Duodenal mucosa (tissue), 2 donors: ENCODE data around the gene AIMP2.
A peak's percentile ranks its signal among the peaks of the same experiment; 100 is the strongest.
"Not testable (repeated sequence)": the region's sequence is repeated elsewhere in the genome, so short reads cannot be mapped to it uniquely, and the experiment has no call there.

ENCODE experiments used
- H3K27ac ChIP-seq: one replicate; pipeline ENCODE4 v1.7.0; 2013; ENCODE audit warnings: low read depth, low read length
- H3K27me3 ChIP-seq, 2 donors: one replicate each; pipeline ENCODE4 v1.7.0; 2013; ENCODE audit warnings: low read length in 2 of 2, control low read depth in 1 of 2; ENCODE audit not compliant: insufficient read depth in 2 of 2, control insufficient read depth in 1 of 2
- H3K36me3 ChIP-seq, 2 donors: one replicate each; pipeline ENCODE4 v1.7.0; 2013; ENCODE audit warnings: low read length in 2 of 2, control low read depth in 1 of 2; ENCODE audit not compliant: insufficient read depth in 2 of 2, control insufficient read depth in 1 of 2
- H3K4me1 ChIP-seq, 2 donors: one replicate each; pipeline ENCODE4 v1.7.0; 2013; ENCODE audit warnings: low read length in 2 of 2, control low read depth in 1 of 2; ENCODE audit not compliant: insufficient read depth in 2 of 2, control insufficient read depth in 1 of 2
- H3K4me3 ChIP-seq, 2 donors: one replicate each; pipeline ENCODE4 v1.7.0; 2013; ENCODE audit warnings: low read length in 2 of 2, low read depth in 1 of 2
- H3K9ac ChIP-seq, 2 donors: one replicate each; pipeline ENCODE4 v1.7.0; 2013; ENCODE audit warnings: low read length in 2 of 2, low read depth in 1 of 2
- H3K9me3 ChIP-seq, 2 donors: one replicate each; pipeline ENCODE4 v1.7.0; 2013; ENCODE audit warnings: low read length in 2 of 2, control low read depth in 1 of 2; ENCODE audit not compliant: control insufficient read depth in 1 of 2

The AIMP2 gene

DNA sequence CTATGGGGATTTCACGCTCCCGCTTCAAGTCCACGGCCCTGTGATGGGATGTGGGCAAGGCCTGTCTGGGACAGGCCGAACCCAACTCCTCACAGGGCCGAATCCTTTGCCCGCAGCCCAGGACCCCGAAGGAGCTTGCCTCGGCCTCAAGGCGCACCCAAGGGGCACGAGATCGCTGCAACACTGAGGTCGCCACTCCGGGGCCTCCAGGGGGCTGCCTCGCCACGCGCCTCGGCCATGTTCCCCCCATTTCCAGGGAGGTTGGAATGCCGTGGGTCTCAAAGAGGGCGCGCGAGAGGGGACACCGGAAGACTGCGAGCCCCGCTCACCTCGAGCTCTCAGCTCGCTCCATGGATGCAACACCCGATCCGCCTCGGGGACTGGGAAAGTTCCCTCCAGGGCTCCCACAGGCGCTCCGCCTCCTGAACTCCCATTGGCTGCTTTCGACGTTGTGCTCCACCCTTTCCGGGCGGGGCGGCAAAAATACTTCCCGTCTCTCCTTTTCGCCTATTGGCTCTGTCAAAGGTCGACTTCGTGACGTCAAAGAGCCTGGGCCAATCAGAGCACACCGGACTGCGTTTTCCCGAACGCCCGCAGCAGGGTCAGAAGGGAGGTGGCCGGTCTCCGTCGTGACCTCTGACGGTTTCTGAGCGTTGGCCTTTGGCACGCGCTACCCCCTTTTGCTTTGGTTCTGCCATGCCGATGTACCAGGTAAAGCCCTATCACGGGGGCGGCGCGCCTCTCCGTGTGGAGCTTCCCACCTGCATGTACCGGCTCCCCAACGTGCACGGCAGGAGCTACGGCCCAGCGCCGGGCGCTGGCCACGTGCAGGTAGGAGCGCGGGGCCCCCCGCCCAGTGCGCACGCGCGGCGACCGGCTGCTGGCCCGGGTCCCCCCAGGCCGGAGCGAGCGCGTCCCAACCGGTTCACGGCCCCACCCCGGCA, at the start of gene AIMP2, which contains the start of gene PMS2:
Gene AIMP2, plus strand, starts transcription at position 605 of the 944 bp plus-strand sequence. Its CDS starts 92 bp downstream, at position 697.
Gene PMS2, minus strand, starts transcription at position 382 of the 944 bp plus-strand sequence. Its CDS starts 30 bp downstream, at position 352.
- H3K27ac ChIP-seq = peak within 1 kb of the TSS; percentile 97
- H3K9me3 ChIP-seq = no peaks in the 10 kb centered on the region
- H3K9ac ChIP-seq = peak within 1 kb of the TSS; percentile 86 to 91
- peaks cover 18 to 22% of the 10 kb centered on the region in 2 donors for H3K4me1 ChIP-seq
- H3K4me3 ChIP-seq = peak within 1 kb of the TSS; percentile 80 to 87
- no peaks in the 10 kb centered on the region for H3K27me3 ChIP-seq
- H3K36me3 ChIP-seq = no peaks in the 10 kb centered on the region

DNA sequence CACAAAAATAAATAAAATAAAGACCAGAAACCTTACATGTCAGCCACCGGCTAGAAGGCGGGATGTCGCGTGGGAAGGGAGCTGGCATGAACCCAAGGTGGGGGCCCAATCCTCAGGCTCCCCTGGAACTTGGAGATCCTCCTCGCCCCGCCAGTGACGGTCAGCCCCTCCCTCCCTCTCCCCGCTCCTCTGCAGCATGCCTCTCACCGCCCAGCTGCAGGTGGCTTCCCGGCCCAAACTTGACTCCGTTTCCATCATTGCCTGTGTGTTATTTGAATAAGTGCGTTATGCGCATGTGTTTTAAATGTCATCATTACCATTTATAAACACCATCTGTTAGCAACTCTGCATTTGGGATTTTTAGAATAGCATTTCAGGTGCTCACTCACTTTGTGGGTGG, 45.9 kb upstream of the AIMP2 start:
- H3K9ac ChIP-seq, H3K27me3 ChIP-seq, H3K27ac ChIP-seq, H3K4me1 ChIP-seq, H3K4me3 ChIP-seq, H3K36me3 ChIP-seq, H3K9me3 ChIP-seq: not testable (repeated sequence)

DNA sequence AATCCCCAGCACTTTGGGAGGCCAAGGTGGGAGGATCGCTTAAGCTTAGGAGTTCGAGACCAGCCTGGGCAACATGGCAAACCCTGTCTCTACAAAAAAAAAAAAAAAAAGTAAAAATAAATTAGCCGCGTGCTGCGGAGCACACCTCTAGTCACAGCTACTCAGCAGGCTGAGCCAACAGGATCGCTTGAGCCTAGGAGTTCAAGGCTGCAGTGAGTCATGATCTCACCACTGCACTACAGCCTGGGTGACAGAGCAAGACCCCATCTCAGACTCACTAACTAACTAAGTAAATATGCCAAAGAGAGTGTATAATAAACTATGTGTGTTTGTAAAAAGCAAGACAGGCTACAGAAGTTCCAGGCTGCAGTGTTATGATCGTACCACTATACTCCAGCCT, 45.3 kb upstream of the AIMP2 start:
- not testable (repeated sequence) for H3K9me3 ChIP-seq, H3K4me1 ChIP-seq, H3K4me3 ChIP-seq, H3K27ac ChIP-seq, H3K36me3 ChIP-seq, H3K9ac ChIP-seq, H3K27me3 ChIP-seq

DNA sequence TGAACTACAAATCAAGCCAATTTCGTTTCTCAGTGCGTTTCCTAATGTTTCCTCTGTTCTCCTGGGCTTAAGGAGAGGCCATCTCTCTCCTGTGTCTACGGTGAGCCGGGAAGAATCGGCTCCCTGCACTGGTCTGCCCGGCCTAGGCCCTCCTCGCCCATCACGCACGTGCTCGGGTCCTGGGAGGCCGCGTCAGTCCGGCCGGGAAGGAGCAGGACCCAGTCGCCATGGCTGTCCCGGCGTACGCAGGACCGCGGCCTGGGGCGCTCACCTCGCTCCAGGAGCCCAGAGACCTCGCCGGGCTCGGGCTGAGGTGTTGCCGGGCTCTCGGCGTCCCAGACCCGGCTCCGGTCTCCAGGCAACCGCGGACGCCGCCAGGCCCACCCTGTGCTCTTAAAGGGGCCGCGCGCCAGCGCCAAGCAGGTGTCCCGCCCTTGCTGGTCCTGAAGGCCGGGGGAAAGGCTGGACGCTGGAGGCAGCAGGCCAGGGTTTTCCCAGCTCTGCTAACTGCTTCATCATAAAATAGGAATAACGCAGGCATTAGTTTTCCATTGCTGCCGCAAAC, 38.6 kb upstream of the AIMP2 start, which contains the start of gene RSPH10B:
Gene RSPH10B, minus strand, starts transcription at position 343 of the 565 bp plus-strand sequence. CDS start 3,573 bp downstream, outside the sequence.
- H3K36me3 ChIP-seq, H3K4me3 ChIP-seq, H3K27ac ChIP-seq, H3K27me3 ChIP-seq, H3K9me3 ChIP-seq, H3K9ac ChIP-seq, H3K4me1 ChIP-seq: not testable (repeated sequence)

DNA sequence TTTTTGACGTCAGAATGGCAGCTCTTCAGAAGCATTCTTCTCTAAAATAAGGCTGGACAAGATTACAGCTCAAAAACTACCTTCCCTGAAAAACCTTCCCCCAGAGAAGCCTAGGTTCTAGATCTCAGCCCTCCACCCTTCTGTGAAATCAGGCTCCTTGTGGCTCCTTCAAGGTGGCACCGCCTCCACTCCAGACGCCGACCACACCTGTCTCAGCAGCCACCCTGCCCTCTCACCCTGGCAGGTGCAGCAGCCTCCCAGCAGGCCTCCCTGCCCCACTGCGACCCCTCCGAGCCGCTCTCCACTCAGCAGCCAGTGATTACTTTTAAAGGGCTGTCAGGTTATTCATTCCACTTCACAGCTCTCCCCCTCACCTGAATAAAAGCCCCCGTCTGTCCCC, 35.5 kb upstream of the AIMP2 start:
- H3K36me3 ChIP-seq, H3K4me3 ChIP-seq, H3K27ac ChIP-seq, H3K9ac ChIP-seq, H3K27me3 ChIP-seq, H3K9me3 ChIP-seq, H3K4me1 ChIP-seq: not testable (repeated sequence)

DNA sequence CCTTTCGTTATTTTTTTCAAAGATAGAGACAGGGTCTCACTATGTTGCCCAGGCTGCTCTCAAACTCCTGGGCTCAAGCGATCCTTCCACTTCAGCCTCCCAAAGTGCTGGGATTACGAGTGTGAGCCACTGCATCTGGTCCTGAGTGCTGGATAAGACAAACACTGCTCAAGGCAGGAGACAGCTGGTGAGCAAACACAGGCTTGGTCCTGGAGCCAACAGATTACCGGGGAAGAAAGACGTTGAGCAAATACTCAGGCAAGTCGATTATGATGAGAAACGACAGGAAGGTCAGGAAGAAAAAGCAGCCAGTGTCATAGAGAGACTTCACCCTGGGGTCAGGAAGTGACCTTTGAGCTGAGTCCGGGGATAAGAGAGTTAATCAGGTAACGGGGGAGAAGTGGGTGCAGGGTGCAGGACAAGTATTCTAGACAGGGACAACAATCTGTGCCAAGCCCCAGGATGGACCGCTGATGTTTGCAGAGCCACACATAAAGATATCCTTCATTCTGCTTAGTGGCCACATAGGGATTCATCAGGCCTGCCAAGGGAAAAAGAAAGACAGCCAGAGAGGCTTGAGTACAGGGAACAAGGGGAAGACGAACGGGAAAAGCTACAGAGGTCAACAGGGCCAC, 29.3 kb upstream of the AIMP2 start:
- not testable (repeated sequence) for H3K27ac ChIP-seq, H3K9me3 ChIP-seq, H3K4me1 ChIP-seq, H3K9ac ChIP-seq, H3K4me3 ChIP-seq, H3K36me3 ChIP-seq, H3K27me3 ChIP-seq

DNA sequence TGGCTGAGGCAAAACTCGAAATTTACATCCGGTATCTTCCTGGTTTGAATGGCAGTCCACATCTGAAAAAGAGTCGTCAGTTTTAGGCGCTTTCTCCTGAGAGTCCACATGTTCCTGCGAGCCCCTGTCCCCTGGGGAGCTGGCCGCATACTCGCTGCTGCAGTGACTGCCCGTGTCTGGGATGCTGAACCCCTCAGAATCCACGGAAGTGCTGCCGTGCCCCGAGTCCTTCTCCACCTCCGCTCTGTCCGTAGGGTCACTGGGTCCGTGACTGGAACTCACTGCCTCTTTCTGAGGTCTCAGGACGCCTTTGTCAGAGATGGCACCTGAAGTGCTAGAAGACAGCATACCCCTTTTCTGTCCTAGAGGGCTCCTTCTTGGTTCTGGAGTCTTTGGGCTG, 22.0 kb upstream of the AIMP2 start:
- H3K27me3 ChIP-seq = not testable (repeated sequence)
- peaks cover 0 to 15% of the 10 kb centered on the region in 2 donors for H3K36me3 ChIP-seq

DNA sequence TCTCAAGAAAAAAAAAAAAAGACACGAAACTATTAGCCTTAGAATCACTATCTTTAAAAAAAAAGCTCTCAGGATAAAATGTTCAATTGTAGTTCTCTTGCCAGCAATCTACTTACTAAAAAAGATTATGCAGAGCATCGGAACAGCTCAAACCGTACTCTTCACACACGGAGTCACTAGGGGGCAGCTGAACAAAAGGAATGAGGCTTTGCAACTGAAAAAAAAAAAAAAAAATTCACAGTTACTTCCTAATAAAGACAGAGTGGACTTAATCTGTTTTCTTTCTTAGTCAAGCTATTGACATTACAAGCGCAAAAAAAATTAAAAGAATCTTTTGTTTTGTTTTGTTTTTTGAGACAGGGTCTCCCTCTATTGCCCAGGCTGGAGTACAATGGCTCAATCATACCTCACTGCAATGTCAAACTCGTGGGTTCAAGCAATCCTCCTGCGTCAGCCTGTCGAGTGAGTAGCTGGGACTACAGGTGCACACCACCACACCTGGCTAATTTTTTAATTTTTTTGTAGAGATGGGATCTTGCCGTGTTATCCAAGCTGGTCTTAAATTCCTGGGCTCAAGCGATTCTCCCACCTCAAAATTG, 11.8 kb upstream of the AIMP2 start:
- H3K9me3 ChIP-seq = no peaks in the 10 kb centered on the region
- no peaks in the 10 kb centered on the region for H3K27me3 ChIP-seq
- no peak overlapping the region for H3K9ac ChIP-seq
- no peak overlapping the region for H3K27ac ChIP-seq
- no peaks in the 10 kb centered on the region for H3K4me1 ChIP-seq
- peaks cover 16 to 30% of the 10 kb centered on the region in 2 donors for H3K36me3 ChIP-seq
- no peak overlapping the region for H3K4me3 ChIP-seq

More for the DNA sequence above, 22.0 kb upstream of the AIMP2 start:
- not testable (repeated sequence) for H3K27ac ChIP-seq, H3K9me3 ChIP-seq, H3K4me3 ChIP-seq, H3K9ac ChIP-seq, H3K4me1 ChIP-seq

DNA sequence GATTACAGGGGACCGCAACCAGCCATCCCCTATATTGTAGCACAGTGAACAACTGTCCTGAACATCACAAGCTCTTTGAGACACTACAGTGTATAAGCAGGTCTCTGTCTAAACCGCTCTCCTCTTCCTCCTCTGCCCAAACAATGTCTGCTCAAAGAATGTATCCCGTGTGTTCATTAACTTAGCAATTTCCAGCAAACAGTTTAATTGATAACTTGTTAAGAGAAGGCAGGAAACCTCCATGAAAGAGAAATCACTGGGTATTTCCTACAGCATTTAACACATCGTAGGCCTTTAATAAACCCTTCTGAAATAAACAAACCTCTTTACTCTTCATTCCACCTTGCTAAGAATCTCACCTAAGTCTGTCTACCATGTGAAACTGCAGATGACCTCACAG, 1.7 kb upstream of the AIMP2 start:
- no peak overlapping the region for H3K9ac ChIP-seq
- no peaks in the 10 kb centered on the region for H3K9me3 ChIP-seq
- H3K27ac ChIP-seq = no peak overlapping the region
- no peak overlapping the region for H3K4me3 ChIP-seq
- no peaks in the 10 kb centered on the region for H3K36me3 ChIP-seq
- peaks cover 10 to 11% of the 10 kb centered on the region in 2 donors for H3K4me1 ChIP-seq
- H3K27me3 ChIP-seq = no peaks in the 10 kb centered on the region
